Measurements from ENCODE around the gene NCK2.

NCK2 gene

GRCh38 chr2:105777506-105778055 is 32.9 kb downstream of the NCK2 start:
- DNase-seq (ENCODE audit: low read depth) = no peak

- DNase-seq (ENCODE audit: low read depth) = no peak
These were observed 33.4 kb downstream of the NCK2 start for GRCh38 chr2:105778080-105778607.

- DNase-seq (ENCODE audit: low read depth) = no peak
These were observed 34.7 kb downstream of the NCK2 start for GRCh38 chr2:105779394-105779793.

- no peak for DNase-seq (ENCODE audit: low read depth)
These were observed 35.9 kb downstream of the NCK2 start for GRCh38 chr2:105780606-105781005.

- no peak for DNase-seq (ENCODE audit: low read depth)
These were observed 36.7 kb downstream of the NCK2 start for GRCh38 chr2:105781274-105781978.

- DNase-seq (ENCODE audit: low read depth) = no peak
These were observed 37.4 kb downstream of the NCK2 start for GRCh38 chr2:105782123-105782522.

GRCh38 chr2:105782646-105783045 is 37.9 kb downstream of the NCK2 start:
- no peak for DNase-seq (ENCODE audit: low read depth)

- DNase-seq (ENCODE audit: low read depth) = no peak
These were observed 38.5 kb downstream of the NCK2 start for GRCh38 chr2:105783151-105783738.

- DNase-seq (ENCODE audit: low read depth) = no peak
These were observed 39.3 kb downstream of the NCK2 start for GRCh38 chr2:105783972-105784371.

GRCh38 chr2:105784589-105784988 is 39.9 kb downstream of the NCK2 start:
- no peak for DNase-seq (ENCODE audit: low read depth)

GRCh38 chr2:105785095-105785847 is 40.6 kb downstream of the NCK2 start:
- DNase-seq (ENCODE audit: low read depth) = no peak

GRCh38 chr2:105786231-105787230 is 41.8 kb downstream of the NCK2 start:
- DNase-seq (ENCODE audit: low read depth) = no peak

- no peak for DNase-seq (ENCODE audit: low read depth)
These were observed 42.9 kb downstream of the NCK2 start for GRCh38 chr2:105787376-105788318.

- DNase-seq (ENCODE audit: low read depth) = no peak
These were observed 44.1 kb downstream of the NCK2 start for GRCh38 chr2:105788670-105789290.

- no peak for DNase-seq (ENCODE audit: low read depth)
These were observed 45.2 kb downstream of the NCK2 start for GRCh38 chr2:105789745-105790460.

GRCh38 chr2:105790461-105791149 is 45.9 kb downstream of the NCK2 start:
- DNase-seq (ENCODE audit: low read depth) = no peak

GRCh38 chr2:105791229-105791628 is 46.5 kb downstream of the NCK2 start:
- DNase-seq (ENCODE audit: low read depth) = no peak

- no peak for DNase-seq (ENCODE audit: low read depth)
These were observed 47.8 kb downstream of the NCK2 start for GRCh38 chr2:105792561-105792960.

Measured in activated T-helper 1 cell treated with Interleukin-2 at 50 U/mL for 16 hours (primary cell).